K562 (cell line): Measurements from ENCODE around the gene TGFBR3L. TPM values are rescaled to one million over a fixed set of nuclear protein-coding genes. Genes with fewer than 3 reads are reported as not detected.

Source experiments
- ARID1B ChIP-seq: fragments of 450-650 bp; IDR thresholded peaks from 2 replicates; pipeline ENCODE4 v1.6.1; 2016; ENCODE audit warnings: antibody characterized with exemption, mild to moderate bottlenecking, inconsistent platforms
- BMI1 ChIP-seq: fragments of 150-350 bp; IDR thresholded peaks from 2 replicates; pipeline ENCODE4 v1.6.1; 2014; ENCODE audit warnings: low read length
- HINFP ChIP-seq: fragments of 450-650 bp; conservative IDR thresholded peaks from 2 replicates; pipeline ENCODE4 v1.6.1; 2016; ENCODE audit warnings: missing genetic modification characterization, low read depth, mild to moderate bottlenecking, control low read depth, missing compliant biosample characterization
- KDM4B ChIP-seq, 2 experiments: fragments of 450-650 bp in 1 of 2; sonication (generic) in 1 of 2; IDR thresholded peaks; 2 replicates each; pipeline ENCODE4 v1.6.1; 2016 to 2017; ENCODE audit warnings: borderline replicate concordance in 2 of 2, antibody characterized with exemption in 1 of 2, low read depth in 1 of 2, mild to moderate bottlenecking in 1 of 2
- MAFK ChIP-seq: IDR thresholded peaks from 2 replicates; pipeline ENCODE4 v1.6.1; 2011; ENCODE audit warnings: low read length, improper control_type of control experiment
- MAZ ChIP-seq, 2 experiments: fragments of 450-650 bp in 1 of 2; sonication (generic) in 1 of 2; formaldehyde crosslinking; IDR thresholded peaks in 1 of 2; conservative IDR thresholded peaks in 1 of 2; 2 replicates each; pipeline versions ENCODE4 v1.4.0 to v1.5.0; 2020; ENCODE audit warnings: mild to moderate bottlenecking in 1 of 2, missing genetic modification reagents in 1 of 2
- NEUROD1 ChIP-seq: fragments of 150-350 bp; IDR thresholded peaks from 2 replicates; pipeline ENCODE4 v1.6.1; 2014; ENCODE audit warnings: borderline replicate concordance, low read length, low read depth; ENCODE audit not compliant: partially characterized antibody
- NR0B1 ChIP-seq: fragments of 450-650 bp; IDR thresholded peaks from one replicate; pipeline ENCODE4 v1.6.1; 2018; ENCODE audit warnings: mild to moderate bottlenecking, moderate library complexity; ENCODE audit not compliant: partially characterized antibody
- POLR2A ChIP-seq: fragments of 450-650 bp; conservative IDR thresholded peaks from 2 replicates; pipeline ENCODE4 v1.6.1; 2016
- RNF2 ChIP-seq: sonication (generic); IDR thresholded peaks from 2 replicates; pipeline ENCODE4 v1.6.1; 2016
- SRSF7 ChIP-seq: fragments of 200-400 bp; formaldehyde crosslinking; optimal IDR thresholded peaks from 2 replicates; pipeline ENCODE3; 2017; ENCODE audit warnings: mild to moderate bottlenecking, low read depth, low read length
- TAF9B ChIP-seq: fragments of 450-650 bp; IDR thresholded peaks from 2 replicates; pipeline ENCODE4 v1.6.1; 2018; ENCODE audit warnings: mild to moderate bottlenecking; ENCODE audit not compliant: partially characterized antibody
- TRIM24 ChIP-seq, 2 experiments: fragments of 450-650 bp; IDR thresholded peaks; 2 replicates each; pipeline ENCODE4 v1.6.1; 2016
- ZMIZ1 ChIP-seq, 2 experiments: fragments of 150-350 bp in 1 of 2; IDR thresholded peaks; 2 replicates each; pipeline ENCODE4 v1.6.1; 2012 to 2016; ENCODE audit warnings: low read depth in 2 of 2, low read length in 2 of 2, mild to moderate bottlenecking in 1 of 2, moderate library complexity in 1 of 2
- ZNF592 ChIP-seq: fragments of 450-650 bp; IDR thresholded peaks from 2 replicates; pipeline ENCODE4 v1.6.1; 2017; ENCODE audit warnings: antibody characterized with exemption, mild to moderate bottlenecking
- polyA plus RNA-seq, 8 experiments: library from polyadenylated mRNA; depleted of rRNA in 4 of 8; stranded (reverse) in 5 of 8; unstranded in 3 of 8; fragments of >200 nt; fragmentation: Nextera tagmentation in 2 of 8; fragmentation: Illumina TruSeq in 1 of 8; extraction: Ambion mirVana in 2 of 8; extraction: Trizol in 1 of 8; gene quantifications; 2 replicates each; pipeline versions ENCODE4 v1.2.1 to v1.2.3, GENCODE V29; 2011 to 2014; ENCODE audit warnings: inconsistent platforms in 1 of 8, missing spikeins in 1 of 8
- total RNA-seq, 7 experiments: library from RNA; depleted of rRNA in 6 of 7; stranded (reverse); fragments of >200 nt in 6 of 7; fragmentation: Illumina TruSeq in 2 of 7; extraction: Trizol in 2 of 7; gene quantifications; 2 replicates each; pipeline versions ENCODE4 v1.2.1 to v1.2.3, GENCODE V29; 2011 to 2021; ENCODE audit warnings: low replicate concordance in 1 of 7

Gene TGFBR3L
- total and polyA plus RNA-seq, 9 of the 15 experiments (the other 6 are each of a cell fraction or from before 2014, with no cell fraction given), result not detected

GRCh38 chr19:7888145-7888825 is 26.3 kb upstream of the TGFBR3L start, which contains the start of gene LRRC8E (continued):
- TF ChIP-seq ZNF592 (no peak), ARID1B (peak; percentile 45; the same call in 1 of the 2 replicates), MAFK (no peak), ZMIZ1 (IDR thresholded peaks at IDR 0.05; ENCODE audit: low read depth in 2 of 2, low read length in 2 of 2) (no peak), TAF9B (no peak), TRIM24 (IDR thresholded peaks at IDR 0.05) (no peak), POLR2A (peak; percentile 82), BMI1 (no peak), KDM4B (IDR thresholded peaks at IDR 0.05; ENCODE audit: borderline replicate concordance in 2 of 2, low read depth in 1 of 2) (no peak), RNF2 (no peak), NR0B1 (no peak), NEUROD1 (no peak), MAZ (CRISPR knock-in tag; conservative IDR thresholded peaks at IDR 0.05 in 1 of 2, IDR thresholded peaks at IDR 0.05 in 1 of 2) (peak; percentile 62 to 68), HINFP (tag) (no peak), SRSF7 (no peak)
